ENCODE measurements around the gene ZNF628.
"Not testable (repeated sequence)": the region's sequence is repeated elsewhere in the genome, so short reads cannot be mapped to it uniquely, and the experiment has no call there.

The ZNF628 gene

GRCh38 chr19:55447421-55448174, 28.8 kb upstream of the ZNF628 start:
- no peak for FAIRE-seq
- TF ChIP-seq POU2F2 (IDR thresholded peaks at IDR 0.05; ENCODE audit: low read depth, low read length) (no peak), POLR2AphosphoS5 (IDR thresholded peaks at IDR 0.05; ENCODE audit: low read depth, low read length) (no peak), POLR2A (IDR thresholded peaks at IDR 0.05; ENCODE audit: low read depth, low read length) (no peak), PAX5 (IDR thresholded peaks at IDR 0.05; ENCODE audit: insufficient read depth, low read length, severe bottlenecking) (no peak), TAF1 (IDR thresholded peaks at IDR 0.05; ENCODE audit: low read depth, low read length) (no peak), SPI1 (IDR thresholded peaks at IDR 0.05; ENCODE audit: low read depth, low read length) (no peak)
- DNase-seq (ENCODE audit: insufficient read length, low spot score), result no peak

GRCh38 chr19:55448175-55448490, 28.3 kb upstream of the ZNF628 start:
- FAIRE-seq; DNase-seq (ENCODE audit: insufficient read length, low spot score): not testable (repeated sequence)

GRCh38 chr19:55449469-55449868, 26.9 kb upstream of the ZNF628 start:
- no peak for DNase-seq (ENCODE audit: insufficient read length, low spot score)
- FAIRE-seq, result no peak
- TF ChIP-seq PAX5 (IDR thresholded peaks at IDR 0.05; ENCODE audit: insufficient read depth, low read length, severe bottlenecking) (no peak), POLR2A (IDR thresholded peaks at IDR 0.05; ENCODE audit: low read depth, low read length) (no peak), SPI1 (IDR thresholded peaks at IDR 0.05; ENCODE audit: low read depth, low read length) (no peak), POU2F2 (IDR thresholded peaks at IDR 0.05; ENCODE audit: low read depth, low read length) (no peak), TAF1 (IDR thresholded peaks at IDR 0.05; ENCODE audit: low read depth, low read length) (no peak)

DNA sequence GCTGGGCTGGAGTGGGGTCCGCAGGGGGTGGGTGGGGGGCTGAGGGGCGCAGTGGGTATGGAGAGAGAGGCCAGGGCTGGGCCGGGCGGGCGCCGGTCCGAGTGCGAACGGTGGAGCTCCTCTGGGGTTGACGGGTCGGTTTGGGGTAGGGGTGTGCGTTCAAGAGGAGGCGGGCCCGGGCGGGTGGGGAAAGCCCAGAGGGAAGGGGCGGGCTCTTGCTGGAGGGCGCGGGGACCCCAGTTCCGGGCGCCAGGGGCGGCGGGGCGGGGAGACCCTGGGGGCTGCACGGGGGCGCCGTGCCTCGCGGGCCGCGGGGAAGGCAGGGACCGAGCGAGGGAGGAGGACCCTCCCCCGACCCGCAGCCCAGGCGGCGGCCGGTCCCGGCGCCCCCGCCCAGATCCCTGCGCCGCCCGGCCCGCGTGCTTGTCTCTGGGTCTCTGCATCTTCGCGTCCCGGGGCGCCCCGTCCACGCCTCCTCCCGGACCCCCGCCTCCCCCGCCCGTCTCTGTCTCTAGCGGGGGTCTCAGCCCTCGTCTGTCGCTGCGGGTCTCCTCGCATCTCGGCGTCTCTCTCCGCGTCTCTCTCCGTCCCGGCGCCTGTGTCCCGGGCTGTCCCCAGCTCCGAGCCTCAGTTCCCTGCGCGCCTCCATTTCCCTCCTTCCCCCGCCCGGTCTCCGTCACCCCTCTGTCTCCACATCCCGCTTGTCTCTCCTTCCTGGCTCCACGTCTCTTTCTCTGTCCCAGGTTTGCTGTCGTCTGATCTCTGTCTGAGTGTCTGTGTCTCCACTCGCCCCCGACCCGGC, 25.1 kb upstream of the ZNF628 start:
- TF ChIP-seq PAX5 (IDR thresholded peaks at IDR 0.05; ENCODE audit: insufficient read depth, low read length, severe bottlenecking), result no peak
- TF ChIP-seq POLR2A (IDR thresholded peaks at IDR 0.05; ENCODE audit: low read depth, low read length), result no peak
- TF ChIP-seq POU2F2 (IDR thresholded peaks at IDR 0.05; ENCODE audit: low read depth, low read length), result no peak
- no peak for TF ChIP-seq SPI1 (IDR thresholded peaks at IDR 0.05; ENCODE audit: low read depth, low read length)
- no peak for TF ChIP-seq TAF1 (IDR thresholded peaks at IDR 0.05; ENCODE audit: low read depth, low read length)
- no peak for TF ChIP-seq POLR2AphosphoS5 (IDR thresholded peaks at IDR 0.05; ENCODE audit: low read depth, low read length)
- no peak for FAIRE-seq

GRCh38 chr19:55451965-55452748, 24.3 kb upstream of the ZNF628 start:
- no peak for DNase-seq (ENCODE audit: insufficient read length, low spot score)
- FAIRE-seq, result no peak

More for the DNA sequence above, 25.1 kb upstream of the ZNF628 start:
- DNase-seq (ENCODE audit: insufficient read length, low spot score), result no peak

GRCh38 chr19:55452749-55453346, 23.6 kb upstream of the ZNF628 start:
- FAIRE-seq (no peak), DNase-seq (ENCODE audit: insufficient read length, low spot score) (no peak)
- TF ChIP-seq PAX5 (IDR thresholded peaks at IDR 0.05; ENCODE audit: insufficient read depth, low read length, severe bottlenecking), result no peak
- TF ChIP-seq POLR2AphosphoS5 (IDR thresholded peaks at IDR 0.05; ENCODE audit: low read depth, low read length), result no peak
- no peak for TF ChIP-seq POLR2A (IDR thresholded peaks at IDR 0.05; ENCODE audit: low read depth, low read length)
- TF ChIP-seq TAF1 (IDR thresholded peaks at IDR 0.05; ENCODE audit: low read depth, low read length), result no peak
- TF ChIP-seq SPI1 (IDR thresholded peaks at IDR 0.05; ENCODE audit: low read depth, low read length), result no peak
- TF ChIP-seq POU2F2 (IDR thresholded peaks at IDR 0.05; ENCODE audit: low read depth, low read length), result no peak

More at GRCh38 chr19:55451965-55452748, 24.3 kb upstream of the ZNF628 start:
- TF ChIP-seq SPI1 (IDR thresholded peaks at IDR 0.05; ENCODE audit: low read depth, low read length) (no peak), POU2F2 (IDR thresholded peaks at IDR 0.05; ENCODE audit: low read depth, low read length) (no peak), TAF1 (IDR thresholded peaks at IDR 0.05; ENCODE audit: low read depth, low read length) (no peak), PAX5 (IDR thresholded peaks at IDR 0.05; ENCODE audit: insufficient read depth, low read length, severe bottlenecking) (no peak), POLR2AphosphoS5 (IDR thresholded peaks at IDR 0.05; ENCODE audit: low read depth, low read length) (no peak), POLR2A (IDR thresholded peaks at IDR 0.05; ENCODE audit: low read depth, low read length) (no peak)

DNA sequence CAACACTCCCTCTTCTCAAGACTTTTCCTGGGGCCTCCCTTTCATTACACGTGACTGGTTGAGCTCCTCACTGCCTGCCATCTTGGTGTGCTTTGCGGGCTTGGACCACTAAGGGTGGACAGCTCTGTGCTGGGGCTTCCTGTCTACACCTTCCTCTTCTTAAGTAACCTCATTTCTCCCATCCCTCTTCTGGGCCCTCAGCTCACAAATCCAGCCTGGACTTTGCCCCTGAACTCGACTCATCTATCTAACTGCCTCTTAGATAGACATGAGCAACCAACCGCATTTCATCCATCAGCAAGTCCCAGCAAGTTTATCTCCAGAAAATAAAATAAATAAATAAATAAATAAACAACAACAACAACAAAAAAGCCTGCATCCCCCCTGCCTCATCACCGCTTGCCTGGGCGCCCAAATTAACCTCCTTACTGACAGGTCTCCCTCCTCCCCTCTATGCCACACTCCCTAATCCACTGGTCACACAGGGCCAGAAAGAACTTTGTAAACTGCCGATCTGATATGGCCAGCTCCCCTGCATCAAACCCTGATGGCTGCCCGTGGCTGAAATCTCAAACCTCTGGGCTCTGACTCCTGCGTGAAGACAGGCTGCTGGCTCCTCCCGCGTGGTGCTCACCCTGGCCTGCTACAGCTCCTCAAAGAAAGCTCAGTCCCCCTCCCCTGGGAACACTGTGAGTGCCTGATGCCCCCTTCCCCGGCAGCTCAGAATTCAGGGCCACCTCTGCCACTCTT, 22.7 kb upstream of the ZNF628 start:
- FAIRE-seq, result no peak
- DNase-seq (ENCODE audit: insufficient read length, low spot score), result no peak
- TF ChIP-seq POU2F2 (IDR thresholded peaks at IDR 0.05; ENCODE audit: low read depth, low read length) (no peak), PAX5 (IDR thresholded peaks at IDR 0.05; ENCODE audit: insufficient read depth, low read length, severe bottlenecking) (no peak), POLR2AphosphoS5 (IDR thresholded peaks at IDR 0.05; ENCODE audit: low read depth, low read length) (no peak), TAF1 (IDR thresholded peaks at IDR 0.05; ENCODE audit: low read depth, low read length) (no peak), POLR2A (IDR thresholded peaks at IDR 0.05; ENCODE audit: low read depth, low read length) (no peak), SPI1 (IDR thresholded peaks at IDR 0.05; ENCODE audit: low read depth, low read length) (no peak)

GRCh38 chr19:55454787-55455243, 21.6 kb upstream of the ZNF628 start:
- TF ChIP-seq PAX5 (IDR thresholded peaks at IDR 0.05; ENCODE audit: insufficient read depth, low read length, severe bottlenecking) (no peak), POLR2AphosphoS5 (IDR thresholded peaks at IDR 0.05; ENCODE audit: low read depth, low read length) (no peak), SPI1 (IDR thresholded peaks at IDR 0.05; ENCODE audit: low read depth, low read length) (no peak), POLR2A (IDR thresholded peaks at IDR 0.05; ENCODE audit: low read depth, low read length) (no peak), TAF1 (IDR thresholded peaks at IDR 0.05; ENCODE audit: low read depth, low read length) (no peak), POU2F2 (IDR thresholded peaks at IDR 0.05; ENCODE audit: low read depth, low read length) (no peak)
- DNase-seq (ENCODE audit: insufficient read length, low spot score) (no peak), FAIRE-seq (no peak)

All from GM12891 (cell line).